ENCODE results near the gene SEC61A2. TPM values are rescaled to one million over a fixed set of nuclear protein-coding genes. Genes with fewer than 3 reads are reported as not detected.

SEC61A2 gene
- total and polyA plus RNA-seq, 12 donors: 5.8 to 17.8 (median 10.6) TPM

GRCh38 chr10:12140038-12140437 lies 10.6 kb downstream of the SEC61A2 start:
- DNase-seq (no peak), ATAC-seq (no peak)
- WGBS, 2 donors: 100% methylated on average over 1 of the region's 1 CpG
- no peaks in the 10 kb centered on the region for H3K9me3 ChIP-seq
- H3K27me3 ChIP-seq: no peaks in the 10 kb centered on the region
- H3K27ac ChIP-seq: no peak overlapping the region
- TF ChIP-seq, protein P1, sequence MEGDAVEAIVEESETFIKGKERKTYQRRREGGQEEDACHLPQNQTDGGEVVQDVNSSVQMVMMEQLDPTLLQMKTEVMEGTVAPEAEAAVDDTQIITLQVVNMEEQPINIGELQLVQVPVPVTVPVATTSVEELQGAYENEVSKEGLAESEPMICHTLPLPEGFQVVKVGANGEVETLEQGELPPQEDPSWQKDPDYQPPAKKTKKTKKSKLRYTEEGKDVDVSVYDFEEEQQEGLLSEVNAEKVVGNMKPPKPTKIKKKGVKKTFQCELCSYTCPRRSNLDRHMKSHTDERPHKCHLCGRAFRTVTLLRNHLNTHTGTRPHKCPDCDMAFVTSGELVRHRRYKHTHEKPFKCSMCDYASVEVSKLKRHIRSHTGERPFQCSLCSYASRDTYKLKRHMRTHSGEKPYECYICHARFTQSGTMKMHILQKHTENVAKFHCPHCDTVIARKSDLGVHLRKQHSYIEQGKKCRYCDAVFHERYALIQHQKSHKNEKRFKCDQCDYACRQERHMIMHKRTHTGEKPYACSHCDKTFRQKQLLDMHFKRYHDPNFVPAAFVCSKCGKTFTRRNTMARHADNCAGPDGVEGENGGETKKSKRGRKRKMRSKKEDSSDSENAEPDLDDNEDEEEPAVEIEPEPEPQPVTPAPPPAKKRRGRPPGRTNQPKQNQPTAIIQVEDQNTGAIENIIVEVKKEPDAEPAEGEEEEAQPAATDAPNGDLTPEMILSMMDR (IDR thresholded peaks at IDR 0.05): no peak
- H3K4me1 ChIP-seq: no peaks in the 10 kb centered on the region
- H3K36me3 ChIP-seq: peaks cover 0 to 98% (median 30%) of the 10 kb centered on the region in 9 donors
- intact Hi-C loops (cut with DNase I): no loop called here
- no peak overlapping the region for H3K4me3 ChIP-seq

DNA sequence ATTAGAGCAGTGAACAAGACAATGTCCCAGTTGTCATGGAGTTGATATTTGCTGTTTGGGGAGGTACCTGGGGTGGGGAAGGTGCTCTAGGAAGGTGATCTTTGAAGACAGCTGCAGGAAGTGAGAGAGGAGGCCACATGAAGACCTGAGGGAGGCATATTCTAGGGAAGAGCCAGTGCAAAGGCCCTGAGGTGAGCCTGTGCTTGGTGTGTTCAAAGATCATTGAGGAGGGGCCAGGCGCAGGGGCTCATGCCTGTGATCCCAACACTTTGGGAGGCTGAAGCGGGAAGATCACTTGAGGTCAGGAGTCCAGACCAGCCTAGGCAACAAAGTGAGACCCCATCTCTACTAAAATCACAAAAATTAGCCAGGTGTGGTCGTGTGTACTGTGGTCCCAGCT lies 15.1 kb downstream of the SEC61A2 start:
- intact Hi-C loops (cut with DNase I): no loop called here
- TF ChIP-seq, protein P1 (IDR thresholded peaks at IDR 0.05): no peak
- H3K4me3 ChIP-seq: no peak overlapping the region
- H3K27me3 ChIP-seq: no peaks in the 10 kb centered on the region
- peaks cover 0 to 99% (median 18%) of the 10 kb centered on the region in 9 donors for H3K36me3 ChIP-seq
- DNase-seq (no peak), ATAC-seq (no peak)
- no peaks in the 10 kb centered on the region for H3K9me3 ChIP-seq
- H3K4me1 ChIP-seq: no peaks in the 10 kb centered on the region
- H3K27ac ChIP-seq: no peak overlapping the region
- 97 to 100% methylated on average over 3 of the region's 3 CpGs for WGBS, 2 donors

- DNase-seq (no peak), ATAC-seq (no peak)
- 81 to 85% methylated on average over 4 of the region's 4 CpGs for WGBS, 2 donors
- Histone ChIP-seq H3K36me3 (peaks cover 0 to 86% (median 13%) of the 10 kb centered on the region in 9 donors), H3K4me3 (no peak overlapping the region), H3K27me3 (peaks cover 0 to 9% (median 0%) of the 10 kb centered on the region in 7 donors), H3K9me3 (no peaks in the 10 kb centered on the region), H3K4me1 (no peaks in the 10 kb centered on the region), H3K27ac (no peak overlapping the region)
- TF ChIP-seq, protein P1 (IDR thresholded peaks at IDR 0.05): no peak
- intact Hi-C loops (cut with DNase I): no loop called here
Measured at GRCh38 chr10:12150163-12150562, 20.7 kb downstream of the SEC61A2 start.

- no peaks in the 10 kb centered on the region for H3K4me1 ChIP-seq
- intact Hi-C loops (cut with DNase I): no loop called here
- TF ChIP-seq, protein P1 (IDR thresholded peaks at IDR 0.05): no peak
- DNase-seq (no peak), ATAC-seq (no peak)
- no peak overlapping the region for H3K27ac ChIP-seq
- no peak overlapping the region for H3K4me3 ChIP-seq
- no peaks in the 10 kb centered on the region for H3K9me3 ChIP-seq
- WGBS, 2 donors: 92% methylated on average over 6 of the region's 6 CpGs
- peaks cover 0 to 86% (median 19%) of the 10 kb centered on the region in 9 donors for H3K36me3 ChIP-seq
- H3K27me3 ChIP-seq: peaks cover 0 to 24% (median 0%) of the 10 kb centered on the region in 7 donors
Measured at GRCh38 chr10:12154516-12154915, 25.0 kb downstream of the SEC61A2 start.

All from heart right ventricle (tissue), 16 donors.